Esophagus squamous epithelium (tissue), 5 donors: Measurements from ENCODE around the gene SEMA4D. TPM values are rescaled to one million over a fixed set of nuclear protein-coding genes. Genes with fewer than 3 reads are reported as not detected.

Experiments used
- DNase-seq: peaks from one replicate; lab custom pipeline; 2025; lab: John Stamatoyannopoulos, UW
- H3K27ac ChIP-seq, 4 donors: fragments of 200-600 bp; sonication (generic); one replicate each; pipeline ENCODE4 v1.5.1; 2016 to 2019; ENCODE audit warnings: mild to moderate bottlenecking in 1 of 4
- H3K27me3 ChIP-seq, 4 donors: fragments of 200-600 bp; sonication (generic); 1 replicate in 3 of 4; 2 replicates in 1 of 4; pipeline versions ENCODE4 v1.5.1 to v1.6.0; 2017 to 2021; ENCODE audit warnings: antibody characterized with exemption in 1 of 4
- H3K36me3 ChIP-seq, 3 donors: fragments of 200-600 bp; sonication (generic); one replicate each; pipeline ENCODE4 v1.5.1; 2016 to 2019
- H3K4me1 ChIP-seq, 3 donors: fragments of 200-600 bp; sonication (generic); one replicate each; pipeline ENCODE4 v1.5.1; 2017 to 2019
- H3K4me3 ChIP-seq, 4 donors: fragments of 200-600 bp; sonication (generic); 1 replicate in 3 of 4; 2 replicates in 1 of 4; pipeline ENCODE4 v1.5.1; 2016 to 2019; ENCODE audit warnings: mild to moderate bottlenecking in 2 of 4, moderate library complexity in 1 of 4
- H3K9me3 ChIP-seq, 3 donors: fragments of 200-600 bp; sonication (generic); one replicate each; pipeline ENCODE4 v1.5.1; 2016 to 2019
- POLR2A ChIP-seq, 4 donors: fragments of 450-650 bp; IDR thresholded peaks; one replicate each; pipeline ENCODE4 v1.6.1; 2017; ENCODE audit warnings: antibody characterized with exemption in 4 of 4, mild to moderate bottlenecking in 4 of 4, moderate library complexity in 3 of 4
- WGBS, 2 donors: methylation state at CpG; one replicate each; pipeline ENCODE4 v1.1.5; 2018; 5-methylcytosine and 5-hydroxymethylcytosine counted together
- intact Hi-C: fragments of 100-400 bp; cut with DNase I; formaldehyde crosslinking; loops from one replicate; pipeline ENCODE4 v1.15.0; 2022
- total RNA-seq, 4 donors: library from RNA; depleted of rRNA; stranded (reverse); fragments of >200 nt; gene quantifications; one replicate each; pipeline ENCODE4 v1.1.0, GENCODE V29; 2016
- TF ChIP-seq, protein P1 (sequence below), 6 experiments: fragments of 450-650 bp in 4 of 6; fragments of 200-600 bp in 2 of 6; sonication (generic) in 2 of 6; IDR thresholded peaks; one replicate each; pipeline ENCODE4 v1.5.1; 2016 to 2019; ENCODE audit warnings: antibody characterized with exemption in 6 of 6, mild to moderate bottlenecking in 4 of 6, moderate library complexity in 4 of 6
- donor health status: DM: yes; HTN: yes; CAD: no.

The SEMA4D gene
- total RNA-seq, 4 donors from 2014 or later, result 12.8 to 52.0 (median 20.5) TPM

- H3K27ac ChIP-seq, result peak overlapping the region in 2 of 4 donors; percentile 7 to 72
- H3K36me3 ChIP-seq, result peaks cover 12 to 100% (median 24%) of the 10 kb centered on the region in 3 donors
These were observed 107.8 kb downstream of the SEMA4D start for GRCh38 chr9:89390068-89390555.

GRCh38 chr9:89388868-89389177, 109.1 kb downstream of the SEMA4D start:
- H3K4me1 ChIP-seq, result peaks cover 18 to 50% (median 35%) of the 10 kb centered on the region in 3 donors
- 88 to 94% methylated on average over 6 to 9 of the region's 12 CpGs for WGBS, 2 donors

More at GRCh38 chr9:89390068-89390555, 107.8 kb downstream of the SEMA4D start:
- WGBS, 2 donors, result 35 to 71% methylated on average over 3 to 5 of the region's 10 CpGs
- Histone ChIP-seq H3K9me3 (no peaks in the 10 kb centered on the region), H3K27me3 (no peaks in the 10 kb centered on the region), H3K4me3 (no peak overlapping the region), H3K4me1 (peaks cover 18 to 50% (median 35%) of the 10 kb centered on the region in 3 donors)
- TF ChIP-seq, protein P1, sequence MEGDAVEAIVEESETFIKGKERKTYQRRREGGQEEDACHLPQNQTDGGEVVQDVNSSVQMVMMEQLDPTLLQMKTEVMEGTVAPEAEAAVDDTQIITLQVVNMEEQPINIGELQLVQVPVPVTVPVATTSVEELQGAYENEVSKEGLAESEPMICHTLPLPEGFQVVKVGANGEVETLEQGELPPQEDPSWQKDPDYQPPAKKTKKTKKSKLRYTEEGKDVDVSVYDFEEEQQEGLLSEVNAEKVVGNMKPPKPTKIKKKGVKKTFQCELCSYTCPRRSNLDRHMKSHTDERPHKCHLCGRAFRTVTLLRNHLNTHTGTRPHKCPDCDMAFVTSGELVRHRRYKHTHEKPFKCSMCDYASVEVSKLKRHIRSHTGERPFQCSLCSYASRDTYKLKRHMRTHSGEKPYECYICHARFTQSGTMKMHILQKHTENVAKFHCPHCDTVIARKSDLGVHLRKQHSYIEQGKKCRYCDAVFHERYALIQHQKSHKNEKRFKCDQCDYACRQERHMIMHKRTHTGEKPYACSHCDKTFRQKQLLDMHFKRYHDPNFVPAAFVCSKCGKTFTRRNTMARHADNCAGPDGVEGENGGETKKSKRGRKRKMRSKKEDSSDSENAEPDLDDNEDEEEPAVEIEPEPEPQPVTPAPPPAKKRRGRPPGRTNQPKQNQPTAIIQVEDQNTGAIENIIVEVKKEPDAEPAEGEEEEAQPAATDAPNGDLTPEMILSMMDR (IDR thresholded peaks at IDR 0.05), result no peak
- no peak for TF ChIP-seq POLR2A (IDR thresholded peaks at IDR 0.05)
- intact Hi-C loops, result no loop called here
- DNase-seq, result no peak

DNA sequence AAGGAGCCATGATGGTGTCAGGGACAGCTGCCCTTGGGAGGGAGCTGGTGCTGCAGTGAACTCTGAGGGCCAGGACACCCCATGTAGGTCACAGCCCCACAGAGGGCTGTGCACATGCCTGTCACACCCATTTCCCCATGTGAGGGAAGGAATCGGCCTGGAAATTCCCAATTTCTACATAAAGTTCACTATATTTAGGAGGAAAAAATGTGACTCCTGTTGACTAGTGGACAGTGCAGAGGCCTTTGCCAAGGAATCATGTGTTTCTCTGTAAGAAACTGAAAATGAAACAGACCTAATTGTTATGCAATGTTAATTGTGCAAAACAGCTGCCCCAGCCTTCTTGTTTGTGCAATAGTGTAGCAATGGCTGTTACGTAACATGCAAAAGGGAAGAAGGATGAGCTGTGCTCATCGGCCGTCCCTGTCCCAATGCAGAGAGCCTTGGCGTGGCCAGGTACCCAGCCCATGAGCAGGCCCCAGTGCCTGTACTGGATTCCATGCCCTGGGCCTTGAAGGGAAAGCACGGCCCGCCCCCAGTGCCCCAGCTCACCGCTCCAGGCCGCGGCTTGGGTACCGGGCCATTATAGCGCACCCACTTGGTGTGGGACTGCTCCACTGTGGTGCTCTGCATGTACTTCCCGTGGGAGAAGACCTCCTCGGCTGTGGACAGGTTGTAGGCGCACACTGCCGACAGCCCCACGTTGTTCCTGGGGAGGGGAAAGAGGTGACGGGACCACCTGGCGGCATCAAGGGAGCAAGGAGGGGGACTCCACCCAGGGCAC, 109.6 kb downstream of the SEMA4D start:
- intact Hi-C loops, result no loop called here
- TF ChIP-seq, protein P1 (IDR thresholded peaks at IDR 0.05), result no peak
- no peak for TF ChIP-seq POLR2A (IDR thresholded peaks at IDR 0.05)
- Histone ChIP-seq H3K27me3 (no peaks in the 10 kb centered on the region), H3K4me1 (peaks cover 18 to 50% (median 35%) of the 10 kb centered on the region in 3 donors), H3K9me3 (no peaks in the 10 kb centered on the region), H3K27ac (peak overlapping the region; percentile 13 to 87 (median 74)), H3K36me3 (peaks cover 10 to 100% (median 30%) of the 10 kb centered on the region in 3 donors), H3K4me3 (no peak overlapping the region)
- DNase-seq, result no peak
- 55 to 61% methylated on average over 5 to 6 of the region's 19 CpGs for WGBS, 2 donors

More at GRCh38 chr9:89388868-89389177, 109.1 kb downstream of the SEMA4D start:
- TF ChIP-seq POLR2A (IDR thresholded peaks at IDR 0.05), result no peak
- TF ChIP-seq, protein P1 (IDR thresholded peaks at IDR 0.05), result no peak
- no peak for DNase-seq
- Histone ChIP-seq H3K4me3 (no peak overlapping the region), H3K36me3 (peaks cover 12 to 100% (median 30%) of the 10 kb centered on the region in 3 donors), H3K27me3 (no peaks in the 10 kb centered on the region), H3K9me3 (no peaks in the 10 kb centered on the region), H3K27ac (peak overlapping the region in 3 of 4 donors; percentile 72 to 87 (median 76))
- intact Hi-C loops, result no loop called here

GRCh38 chr9:89387197-89387849, 110.6 kb downstream of the SEMA4D start:
- Histone ChIP-seq H3K27ac (peak overlapping the region in 3 of 4 donors; percentile 72 to 87 (median 76)), H3K36me3 (peaks cover 2 to 100% (median 24%) of the 10 kb centered on the region in 3 donors), H3K4me3 (no peak overlapping the region), H3K4me1 (peaks cover 18 to 50% (median 35%) of the 10 kb centered on the region in 3 donors), H3K9me3 (no peaks in the 10 kb centered on the region), H3K27me3 (no peaks in the 10 kb centered on the region)
- DNase-seq, result no peak
- 82 to 91% methylated on average over 15 to 18 of the region's 20 CpGs for WGBS, 2 donors
- intact Hi-C loops, result no loop called here
- TF ChIP-seq, protein P1 (IDR thresholded peaks at IDR 0.05), result no peak
- TF ChIP-seq POLR2A (IDR thresholded peaks at IDR 0.05), result no peak
